ENCODE results near the gene ARHGEF10L. TPM values are rescaled to one million over a fixed set of nuclear protein-coding genes. Genes with fewer than 3 reads are reported as not detected.

The ARHGEF10L gene
- total RNA-seq, 1 donor from 2014 or later: 89.8 TPM

DNA sequence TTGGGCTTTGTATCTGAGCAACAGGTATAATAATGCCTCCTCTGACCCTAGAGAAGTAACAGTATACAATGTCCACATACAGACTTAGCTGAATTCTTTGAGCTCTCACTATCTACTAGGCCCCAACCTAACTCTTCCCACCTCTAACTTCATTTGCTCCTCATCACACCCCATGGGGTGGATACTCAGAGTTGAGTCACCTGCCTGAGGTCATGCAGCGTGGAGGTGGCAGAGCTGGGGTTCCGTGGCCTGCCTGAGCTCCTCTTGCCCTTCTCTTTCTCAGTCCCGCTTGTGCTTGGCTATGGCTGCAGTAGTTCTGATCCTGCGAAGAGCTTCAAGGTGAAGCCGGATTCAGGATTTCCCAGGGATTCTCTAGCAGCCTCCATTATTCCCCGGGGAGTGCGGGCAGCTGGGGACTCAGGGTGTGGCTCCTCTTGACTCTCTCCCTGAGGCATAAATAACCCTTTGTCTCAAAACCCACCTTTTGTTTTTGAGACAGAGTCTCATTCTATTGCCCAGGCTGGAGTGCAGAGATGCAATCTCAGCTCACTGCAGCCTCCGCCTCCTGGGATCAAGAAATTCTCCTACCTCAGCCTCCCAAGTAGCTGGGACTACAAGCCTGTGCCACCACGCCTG lies 185.7 kb downstream of the ARHGEF10L start:
- H3K9me3 Mint-ChIP-seq (ENCODE audit: unreplicated experiment): peaks cover 2% of the 10 kb centered on the region
- no peak overlapping the region for H3K4me3 Mint-ChIP-seq (ENCODE audit: unreplicated experiment)
- no peaks in the 10 kb centered on the region for H3K27me3 Mint-ChIP-seq (ENCODE audit: unreplicated experiment)
- H3K36me3 Mint-ChIP-seq (ENCODE audit: unreplicated experiment): no peaks in the 10 kb centered on the region
- H3K27ac Mint-ChIP-seq (ENCODE audit: unreplicated experiment): no peak overlapping the region
- H3K4me1 Mint-ChIP-seq (ENCODE audit: low read depth, unreplicated experiment): no peaks in the 10 kb centered on the region
- no peak for DNase-seq
- TF ChIP-seq, protein P1, sequence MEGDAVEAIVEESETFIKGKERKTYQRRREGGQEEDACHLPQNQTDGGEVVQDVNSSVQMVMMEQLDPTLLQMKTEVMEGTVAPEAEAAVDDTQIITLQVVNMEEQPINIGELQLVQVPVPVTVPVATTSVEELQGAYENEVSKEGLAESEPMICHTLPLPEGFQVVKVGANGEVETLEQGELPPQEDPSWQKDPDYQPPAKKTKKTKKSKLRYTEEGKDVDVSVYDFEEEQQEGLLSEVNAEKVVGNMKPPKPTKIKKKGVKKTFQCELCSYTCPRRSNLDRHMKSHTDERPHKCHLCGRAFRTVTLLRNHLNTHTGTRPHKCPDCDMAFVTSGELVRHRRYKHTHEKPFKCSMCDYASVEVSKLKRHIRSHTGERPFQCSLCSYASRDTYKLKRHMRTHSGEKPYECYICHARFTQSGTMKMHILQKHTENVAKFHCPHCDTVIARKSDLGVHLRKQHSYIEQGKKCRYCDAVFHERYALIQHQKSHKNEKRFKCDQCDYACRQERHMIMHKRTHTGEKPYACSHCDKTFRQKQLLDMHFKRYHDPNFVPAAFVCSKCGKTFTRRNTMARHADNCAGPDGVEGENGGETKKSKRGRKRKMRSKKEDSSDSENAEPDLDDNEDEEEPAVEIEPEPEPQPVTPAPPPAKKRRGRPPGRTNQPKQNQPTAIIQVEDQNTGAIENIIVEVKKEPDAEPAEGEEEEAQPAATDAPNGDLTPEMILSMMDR (IDR thresholded peaks at IDR 0.05; ENCODE audit: partially characterized antibody, unreplicated experiment): no peak

DNA sequence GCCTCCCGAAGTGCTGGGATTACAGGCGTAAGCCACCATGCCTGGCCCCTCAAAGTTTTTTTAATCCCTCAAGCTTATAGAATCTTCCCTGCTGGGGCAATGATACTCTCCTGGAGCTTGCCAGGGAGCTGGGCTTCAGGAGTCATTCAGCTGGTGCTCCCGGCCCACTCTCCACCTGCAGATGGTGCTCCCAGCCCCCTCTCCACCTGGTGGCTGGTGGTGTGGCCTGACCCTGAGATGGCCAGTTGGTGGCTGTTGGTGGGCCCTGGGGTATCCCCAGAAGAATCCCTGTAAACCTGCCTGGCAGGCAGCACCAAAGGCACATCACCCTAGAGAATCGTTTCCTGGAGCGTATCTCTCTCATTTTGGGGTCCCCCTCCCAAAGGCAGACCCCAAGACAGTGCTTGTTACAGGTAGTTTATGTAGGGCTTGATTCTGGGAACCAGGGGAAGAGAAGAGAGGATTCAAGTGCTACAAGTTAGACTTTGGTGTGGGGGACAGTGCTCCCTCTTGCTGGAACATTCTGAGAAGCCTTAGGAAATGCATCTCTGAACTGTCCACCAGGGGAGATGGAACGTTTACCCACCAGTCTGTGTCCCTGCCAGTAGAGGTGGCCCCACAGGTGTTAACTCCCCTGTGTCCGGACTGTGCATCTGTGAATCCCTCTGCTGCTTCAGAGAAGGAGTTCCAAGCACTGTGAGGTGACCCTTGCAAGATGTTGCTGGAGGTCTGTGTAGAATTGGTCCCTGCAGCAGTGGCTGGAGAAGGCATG lies 186.5 kb downstream of the ARHGEF10L start:
- Mint-ChIP-seq H3K27ac (ENCODE audit: unreplicated experiment) (no peak overlapping the region), H3K4me1 (ENCODE audit: low read depth, unreplicated experiment) (no peaks in the 10 kb centered on the region), H3K9me3 (ENCODE audit: unreplicated experiment) (no peaks in the 10 kb centered on the region), H3K4me3 (ENCODE audit: unreplicated experiment) (no peak overlapping the region), H3K36me3 (ENCODE audit: unreplicated experiment) (no peaks in the 10 kb centered on the region), H3K27me3 (ENCODE audit: unreplicated experiment) (no peaks in the 10 kb centered on the region)
- no peak for DNase-seq
- TF ChIP-seq, protein P1 (IDR thresholded peaks at IDR 0.05; ENCODE audit: partially characterized antibody, unreplicated experiment): no peak

DNA sequence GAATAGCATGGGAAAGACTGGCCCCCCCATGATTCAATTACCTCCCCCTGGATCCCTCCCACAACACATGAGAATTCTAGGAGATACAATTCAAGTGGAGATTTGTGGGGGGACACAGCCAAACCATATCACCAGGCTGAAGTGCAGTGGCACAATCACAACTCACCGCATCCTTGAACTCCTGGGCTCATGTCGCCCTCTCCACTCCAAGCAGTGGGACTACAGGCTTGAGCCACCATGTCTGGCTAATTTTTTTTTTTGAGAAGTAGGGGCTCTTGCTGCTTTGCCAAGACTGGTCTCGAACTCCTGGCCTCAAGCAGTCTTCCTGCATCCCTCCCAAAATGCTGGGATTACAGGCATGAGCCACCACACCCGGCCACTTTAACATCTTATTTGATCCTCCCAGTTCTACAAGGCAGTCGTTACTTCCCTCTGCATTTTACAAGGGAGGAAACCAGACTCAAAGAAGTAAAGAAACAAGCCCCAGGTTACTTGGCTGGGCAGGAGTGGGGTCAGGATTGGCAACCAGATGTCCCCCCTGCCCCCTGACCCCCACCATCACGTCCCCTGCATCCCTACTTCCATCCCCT lies 188.7 kb downstream of the ARHGEF10L start:
- Mint-ChIP-seq H3K4me1 (ENCODE audit: low read depth, unreplicated experiment) (no peaks in the 10 kb centered on the region), H3K27ac (ENCODE audit: unreplicated experiment) (no peak overlapping the region), H3K36me3 (ENCODE audit: unreplicated experiment) (no peaks in the 10 kb centered on the region), H3K4me3 (ENCODE audit: unreplicated experiment) (no peak overlapping the region), H3K27me3 (ENCODE audit: unreplicated experiment) (no peaks in the 10 kb centered on the region), H3K9me3 (ENCODE audit: unreplicated experiment) (no peaks in the 10 kb centered on the region)
- no peak for DNase-seq
- TF ChIP-seq, protein P1 (IDR thresholded peaks at IDR 0.05; ENCODE audit: partially characterized antibody, unreplicated experiment): no peak

DNA sequence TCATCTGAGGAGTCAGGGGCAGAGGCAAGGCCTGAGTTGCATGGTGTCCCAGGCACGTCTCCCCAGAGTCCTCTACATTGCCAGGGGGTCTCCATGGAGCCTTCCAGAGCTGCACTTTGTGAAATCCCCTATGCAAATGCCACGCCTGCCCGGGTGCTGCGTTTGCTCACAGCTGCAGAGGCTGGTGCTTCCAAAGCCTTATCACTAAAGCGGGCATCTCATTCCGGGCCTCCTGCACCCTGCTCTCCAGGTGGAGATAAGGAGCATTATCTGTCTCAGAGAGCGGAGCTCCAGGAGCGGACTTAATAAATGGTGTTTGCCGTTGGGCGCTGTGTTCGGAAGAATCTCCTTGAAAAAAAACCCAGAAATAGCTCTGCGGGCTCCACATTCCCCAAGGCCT lies 189.8 kb downstream of the ARHGEF10L start:
- Mint-ChIP-seq H3K4me1 (ENCODE audit: low read depth, unreplicated experiment) (no peaks in the 10 kb centered on the region), H3K36me3 (ENCODE audit: unreplicated experiment) (no peaks in the 10 kb centered on the region), H3K27me3 (ENCODE audit: unreplicated experiment) (no peaks in the 10 kb centered on the region), H3K4me3 (ENCODE audit: unreplicated experiment) (no peak overlapping the region), H3K27ac (ENCODE audit: unreplicated experiment) (no peak overlapping the region), H3K9me3 (ENCODE audit: unreplicated experiment) (no peaks in the 10 kb centered on the region)
- DNase-seq: no peak
- TF ChIP-seq, protein P1 (IDR thresholded peaks at IDR 0.05; ENCODE audit: partially characterized antibody, unreplicated experiment): no peak

DNA sequence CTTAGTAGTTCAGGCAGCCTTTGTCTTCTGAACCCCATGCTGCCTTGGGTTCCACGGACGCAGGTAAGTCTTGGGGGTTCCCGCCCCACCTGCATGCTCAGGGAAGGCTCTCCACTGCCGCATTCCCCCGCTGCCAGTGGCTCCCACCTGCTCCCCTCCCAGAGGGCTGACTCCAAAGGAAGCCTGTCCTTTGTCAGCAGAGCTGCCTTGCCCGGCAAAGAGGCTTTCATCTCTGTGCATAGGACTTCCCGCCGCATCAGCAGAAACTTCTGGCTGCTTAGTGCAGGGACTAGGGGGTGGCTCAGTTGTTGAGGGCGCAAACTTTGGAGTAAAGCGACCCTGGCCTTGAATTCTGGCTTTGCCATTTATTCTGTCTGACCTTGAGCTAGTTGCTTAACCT lies 190.4 kb downstream of the ARHGEF10L start:
- Mint-ChIP-seq H3K4me1 (ENCODE audit: low read depth, unreplicated experiment) (no peaks in the 10 kb centered on the region), H3K9me3 (ENCODE audit: unreplicated experiment) (no peaks in the 10 kb centered on the region), H3K36me3 (ENCODE audit: unreplicated experiment) (no peaks in the 10 kb centered on the region), H3K4me3 (ENCODE audit: unreplicated experiment) (no peak overlapping the region), H3K27ac (ENCODE audit: unreplicated experiment) (no peak overlapping the region), H3K27me3 (ENCODE audit: unreplicated experiment) (no peaks in the 10 kb centered on the region)
- TF ChIP-seq, protein P1 (IDR thresholded peaks at IDR 0.05; ENCODE audit: partially characterized antibody, unreplicated experiment): no peak
- no peak for DNase-seq

All from glutamatergic neuron (in vitro differentiated cells).